Naive thymus-derived CD8-positive, alpha-beta T cell (primary cell): ENCODE results near the gene AP3D1. TPM values are rescaled to one million over a fixed set of nuclear protein-coding genes. Genes with fewer than 3 reads are reported as not detected.

Source experiments
- ATAC-seq, 2 donors: fragments of 150-1000 bp; cut with Tn5 transposase in 1 of 2; sonication (Bioruptor Pico), chemical (Tn5 transposase) in 1 of 2; 1 replicate in 1 of 2; 2 replicates in 1 of 2; pipeline ENCODE4 v1.10.0; 2021; ENCODE audit warnings: mild to moderate bottlenecking in 2 of 2, moderate library complexity in 2 of 2
- POLR2A ChIA-PET: fragments of 350-600 bp; sonication (Branson Sonifier 250); formaldehyde crosslinking; loops from one replicate; lab custom pipeline; 2021; ENCODE audit warnings: antibody characterized with exemption; lab: Charles Lee
- DNase-seq, 10 donors: peaks; one replicate each; pipeline versions ENCODE4 v3.0.0 to v3.0.0-alpha.2; 2020 to 2022
- H3K27ac Mint-ChIP-seq, 10 donors: one replicate each; pipeline ENCODE4 v1.8.0; 2020 to 2022; ENCODE audit warnings: mild to moderate bottlenecking in 10 of 10, mixed read lengths in 10 of 10, moderate library complexity in 4 of 10, inconsistent platforms in 1 of 10
- H3K27me3 Mint-ChIP-seq, 5 donors: one replicate each; pipeline ENCODE4 v1.8.0; 2021 to 2022; ENCODE audit warnings: mixed read lengths in 5 of 5
- H3K36me3 Mint-ChIP-seq, 3 donors: one replicate each; pipeline ENCODE4 v1.8.0; 2020 to 2022; ENCODE audit warnings: mixed read lengths in 3 of 3, mild to moderate bottlenecking in 2 of 3, inconsistent platforms in 1 of 3
- H3K4me1 Mint-ChIP-seq, 4 donors: one replicate each; pipeline ENCODE4 v1.8.0; 2021 to 2022; ENCODE audit warnings: mixed read lengths in 4 of 4
- H3K4me3 Mint-ChIP-seq, 10 donors: one replicate each; pipeline ENCODE4 v1.8.0; 2020 to 2022; ENCODE audit warnings: mild to moderate bottlenecking in 10 of 10, mixed read lengths in 10 of 10, moderate library complexity in 6 of 10, inconsistent platforms in 1 of 10
- H3K9me3 Mint-ChIP-seq, 9 donors: one replicate each; pipeline ENCODE4 v1.8.0; 2020 to 2022; ENCODE audit warnings: mixed read lengths in 9 of 9, mild to moderate bottlenecking in 3 of 9, inconsistent platforms in 1 of 9, moderate library complexity in 1 of 9
- polyA plus RNA-seq, 3 donors: library from polyadenylated mRNA; unstranded; fragments of 300-500 nt; fragmentation: Illumina TruSeq; gene quantifications; one replicate each; pipeline ENCODE4 v1.2.3, GENCODE V29; 2021
- total RNA-seq, 8 experiments: library from RNA in 2 of 8; stranded (reverse) in 2 of 8; gene quantifications; one replicate each; pipeline ENCODE4 v1.2.3 and lab custom pipeline; 2021 to 2026

Gene AP3D1
- total and polyA plus RNA-seq, 5 experiments from 2014 or later, result 12.8 to 83.2 (median 45.0) TPM

DNA sequence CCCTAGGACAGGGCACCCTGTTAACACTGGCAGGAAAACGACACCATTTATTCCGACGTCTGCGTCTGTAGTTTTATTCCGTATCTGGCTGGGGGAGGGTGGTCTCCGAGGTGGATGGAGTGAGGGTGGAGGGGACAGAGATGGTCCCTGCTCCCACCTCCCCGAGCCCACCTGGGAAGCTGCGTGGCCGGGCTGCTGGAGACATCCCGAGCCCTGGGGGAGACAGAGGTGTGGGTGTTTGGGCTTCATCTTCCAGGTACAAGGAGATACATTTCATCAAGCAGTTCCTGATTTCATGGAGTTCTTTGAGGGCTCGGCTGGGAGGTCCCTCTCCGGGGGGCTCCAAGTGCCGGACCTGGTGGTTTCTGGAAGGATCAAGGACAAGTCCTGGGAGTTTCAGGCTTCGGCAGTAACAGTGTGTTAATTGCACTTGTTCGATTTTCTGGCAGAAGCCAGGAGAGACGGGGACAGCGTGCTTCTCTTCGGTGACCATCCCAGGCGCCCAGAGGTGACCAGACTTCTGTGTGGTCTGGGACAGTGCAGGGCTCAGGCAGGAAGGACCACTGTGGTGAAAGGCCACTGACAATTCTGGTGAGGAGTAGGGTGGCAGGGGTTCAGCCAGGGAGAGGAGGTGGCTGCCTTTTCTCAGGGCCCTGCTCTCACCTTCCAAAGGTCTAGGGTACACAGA, 80.2 kb downstream of the AP3D1 start:
- ATAC-seq (no peak), DNase-seq (no peak)
- H3K27ac Mint-ChIP-seq, result peak overlapping the region; percentile 51 to 93 (median 86)
- H3K27me3 Mint-ChIP-seq, result no peaks in the 10 kb centered on the region
- POLR2A ChIA-PET, result interaction anchor here (0.6 to 7.0 kb wide), 9 partner anchors 9 to 140 kb away, joined by 3 to 73 read pairs (median 5); partner anchors contain the start of genes IZUMO4 and MOB3A
- H3K4me1 Mint-ChIP-seq, result peaks cover 10 to 46% (median 30%) of the 10 kb centered on the region in 4 donors
- peak overlapping the region in 1 of 10 donors; percentile 20 for H3K4me3 Mint-ChIP-seq
- peaks cover 0 to 58% (median 14%) of the 10 kb centered on the region in 3 donors for H3K36me3 Mint-ChIP-seq
- no peaks in the 10 kb centered on the region for H3K9me3 Mint-ChIP-seq

DNA sequence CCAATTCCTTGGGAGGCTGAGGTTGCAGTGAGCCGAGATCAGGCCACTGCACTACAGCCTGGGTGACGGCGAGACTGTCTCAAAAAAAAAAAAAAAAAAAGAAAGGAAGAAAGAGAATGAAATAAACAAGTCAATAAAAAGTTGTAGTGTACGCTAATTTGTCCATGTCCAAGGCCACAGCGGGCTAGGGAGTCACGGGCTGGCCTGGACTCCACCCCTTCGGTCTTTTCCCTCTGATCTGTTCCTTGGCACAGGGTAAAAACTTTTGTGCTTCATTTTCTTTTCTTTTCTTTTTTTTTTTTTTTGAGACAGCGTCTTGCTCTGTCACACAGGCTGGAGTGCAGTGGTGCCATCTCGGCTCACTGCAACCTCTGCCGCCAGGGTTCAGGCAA, 80.9 kb downstream of the AP3D1 start:
- peaks cover 0 to 51% (median 14%) of the 10 kb centered on the region in 3 donors for H3K36me3 Mint-ChIP-seq
- no peak for DNase-seq
- H3K27ac Mint-ChIP-seq, result peak overlapping the region in 5 of 10 donors; percentile 56 to 91 (median 87)

DNA sequence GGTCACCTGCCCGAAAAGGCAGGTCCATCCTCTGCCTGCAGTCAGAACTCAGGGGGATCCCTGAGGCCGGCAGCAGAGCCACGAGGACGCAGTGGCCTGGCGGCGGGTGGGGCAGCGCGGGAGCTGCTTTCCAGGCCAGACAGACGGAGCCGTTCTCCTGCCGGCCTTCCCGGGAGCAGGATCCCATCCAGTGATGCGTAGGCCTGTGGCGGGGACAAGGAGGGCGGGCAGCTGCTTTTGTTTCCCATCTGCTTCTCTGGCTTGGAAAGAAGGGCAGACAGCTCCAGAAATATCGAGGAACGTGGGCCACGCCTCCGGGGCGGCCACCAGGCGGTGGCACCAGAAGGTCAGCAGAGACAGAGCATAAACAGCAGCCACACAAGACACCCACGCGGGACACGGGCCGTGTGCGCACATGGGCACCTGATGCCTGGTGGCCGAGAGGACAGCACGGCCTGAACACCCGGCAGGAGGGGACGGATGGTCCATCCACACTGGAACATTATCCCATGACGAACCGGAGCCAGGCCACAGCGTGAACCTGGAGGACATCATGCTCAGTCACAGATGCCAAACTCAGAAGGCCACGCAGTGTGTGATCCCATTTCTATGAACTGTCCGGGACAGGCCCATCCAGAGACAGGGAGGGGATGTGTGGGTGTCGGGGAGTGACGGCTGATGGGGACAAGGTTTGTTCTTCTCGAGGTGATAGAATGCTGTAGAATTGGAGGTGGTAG, 86.4 kb downstream of the AP3D1 start:
- Mint-ChIP-seq H3K4me1 (peaks cover 9 to 44% (median 37%) of the 10 kb centered on the region in 4 donors), H3K27me3 (no peaks in the 10 kb centered on the region), H3K4me3 (no peak overlapping the region), H3K36me3 (no peaks in the 10 kb centered on the region), H3K9me3 (no peaks in the 10 kb centered on the region), H3K27ac (peak overlapping the region; percentile 14 to 80 (median 52))
- ATAC-seq (no peak), DNase-seq (no peak)
- POLR2A ChIA-PET, result interaction anchor here (0.6 to 9.9 kb wide), 3 partner anchors 8 to 265 kb away, joined by 3 to 112 read pairs (median 4); partner anchors contain the start of gene MKNK2

More for the DNA sequence above, 80.9 kb downstream of the AP3D1 start:
- H3K4me3 Mint-ChIP-seq, result no peak overlapping the region
- peaks cover 10 to 46% (median 29%) of the 10 kb centered on the region in 4 donors for H3K4me1 Mint-ChIP-seq
- peak in 1 of 2 donors; percentile 8 for ATAC-seq
- no peaks in the 10 kb centered on the region for H3K27me3 Mint-ChIP-seq
- no peaks in the 10 kb centered on the region for H3K9me3 Mint-ChIP-seq
- POLR2A ChIA-PET, result interaction anchor here (0.6 to 7.0 kb wide), 12 partner anchors 9 to 530 kb away, joined by 3 to 73 read pairs (median 4); partner anchors contain the start of genes IZUMO4 and MOB3A

DNA sequence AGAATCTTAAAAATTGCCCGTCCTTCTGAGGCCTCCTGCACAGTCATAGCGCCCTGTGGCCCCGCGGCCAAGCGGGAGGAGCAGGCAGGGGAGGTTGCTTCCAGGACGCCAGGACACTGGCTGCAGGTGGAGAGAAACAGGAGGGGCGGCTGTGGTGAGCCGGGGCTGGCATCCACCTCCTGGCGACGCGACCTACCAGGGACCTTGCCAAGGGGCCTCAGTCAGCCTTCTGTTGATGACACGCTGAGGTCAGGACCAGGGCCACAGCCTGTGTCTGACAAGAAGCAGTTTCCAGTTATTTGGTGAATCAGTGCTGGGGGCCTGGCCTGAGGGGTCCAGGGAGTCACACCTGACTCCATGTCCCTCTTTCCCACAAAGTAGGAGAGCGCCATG, 87.0 kb downstream of the AP3D1 start:
- H3K27ac Mint-ChIP-seq, result peak overlapping the region in 6 of 10 donors; percentile 14 to 65 (median 40)
- peaks cover 5 to 41% (median 34%) of the 10 kb centered on the region in 4 donors for H3K4me1 Mint-ChIP-seq
- ATAC-seq (no peak), DNase-seq (no peak)
- H3K4me3 Mint-ChIP-seq, result no peak overlapping the region
- H3K27me3 Mint-ChIP-seq, result no peaks in the 10 kb centered on the region
- H3K36me3 Mint-ChIP-seq, result no peaks in the 10 kb centered on the region
- POLR2A ChIA-PET, result interaction anchor here (0.9 to 9.9 kb wide), 3 partner anchors 8 to 20 kb away, joined by 4 to 112 read pairs (median 38); partner anchors contain the start of gene MKNK2
- no peaks in the 10 kb centered on the region for H3K9me3 Mint-ChIP-seq

DNA sequence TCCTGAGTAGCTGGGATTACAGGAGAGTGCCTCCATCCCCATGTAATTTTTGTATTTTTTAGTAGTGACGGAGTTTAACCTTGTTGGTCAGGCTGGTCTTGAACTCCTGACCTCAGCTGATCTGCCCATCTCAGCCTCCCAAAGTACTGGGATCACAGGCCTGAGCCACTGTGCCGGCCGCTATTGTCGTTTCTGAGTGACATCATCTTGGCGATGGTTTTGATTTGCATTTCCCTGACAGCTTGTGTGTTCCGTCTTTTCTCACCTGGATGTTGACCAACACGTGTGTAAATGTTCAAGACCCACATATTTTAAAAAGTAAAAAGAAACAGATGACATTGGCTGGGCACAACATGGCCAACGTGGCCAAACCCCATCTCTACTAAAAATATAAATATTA, 87.5 kb downstream of the AP3D1 start:
- POLR2A ChIA-PET, result interaction anchor here (3.0 to 17.6 kb wide), 4 partner anchors 14 to 30 kb away, joined by 33 to 255 read pairs (median 75); partner anchors contain the start of genes MKNK2 and MOB3A
- H3K27ac Mint-ChIP-seq, result peak overlapping the region in 8 of 10 donors; percentile 32 to 89 (median 60)
- peaks cover 5 to 42% (median 30%) of the 10 kb centered on the region in 4 donors for H3K4me1 Mint-ChIP-seq
- no peaks in the 10 kb centered on the region for H3K36me3 Mint-ChIP-seq
- H3K27me3 Mint-ChIP-seq, result no peaks in the 10 kb centered on the region
- DNase-seq (no peak), ATAC-seq (no peak)
- no peaks in the 10 kb centered on the region for H3K9me3 Mint-ChIP-seq
- peak overlapping the region in 6 of 10 donors; percentile 7 to 66 (median 32) for H3K4me3 Mint-ChIP-seq

DNA sequence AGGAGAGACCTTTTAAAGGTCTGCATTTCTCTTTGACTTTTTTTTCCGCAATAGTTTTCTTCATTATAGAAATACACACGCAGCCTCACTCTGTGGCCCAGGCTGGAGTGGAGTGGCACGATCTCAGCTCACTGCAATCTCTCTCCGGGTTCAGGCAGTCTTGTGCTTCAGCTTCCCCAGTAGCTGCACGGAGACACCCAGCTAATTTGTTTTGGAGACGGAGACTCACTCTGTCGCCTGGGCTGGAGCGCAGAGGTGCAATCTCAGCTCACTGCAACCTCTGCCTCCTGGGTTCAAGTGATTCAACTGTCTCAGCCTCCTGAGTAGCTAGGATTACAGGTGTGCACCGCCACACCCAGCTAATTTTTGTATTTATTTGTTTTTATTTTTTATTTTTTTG, 88.6 kb downstream of the AP3D1 start:
- H3K27me3 Mint-ChIP-seq, result no peaks in the 10 kb centered on the region
- H3K36me3 Mint-ChIP-seq, result no peaks in the 10 kb centered on the region
- peak overlapping the region in 9 of 10 donors; percentile 44 to 98 (median 97) for H3K27ac Mint-ChIP-seq
- no peak for ATAC-seq
- DNase-seq, result no peak
- H3K4me1 Mint-ChIP-seq, result peaks cover 8 to 47% (median 37%) of the 10 kb centered on the region in 4 donors
- peak overlapping the region; percentile 66 to 96 (median 90) for H3K4me3 Mint-ChIP-seq
- POLR2A ChIA-PET, result interaction anchor here (1.3 to 17.6 kb wide), 6 partner anchors 12 to 44 kb away, joined by 8 to 255 read pairs (median 36); partner anchors contain the start of genes MKNK2 and MOB3A
- no peaks in the 10 kb centered on the region for H3K9me3 Mint-ChIP-seq

DNA sequence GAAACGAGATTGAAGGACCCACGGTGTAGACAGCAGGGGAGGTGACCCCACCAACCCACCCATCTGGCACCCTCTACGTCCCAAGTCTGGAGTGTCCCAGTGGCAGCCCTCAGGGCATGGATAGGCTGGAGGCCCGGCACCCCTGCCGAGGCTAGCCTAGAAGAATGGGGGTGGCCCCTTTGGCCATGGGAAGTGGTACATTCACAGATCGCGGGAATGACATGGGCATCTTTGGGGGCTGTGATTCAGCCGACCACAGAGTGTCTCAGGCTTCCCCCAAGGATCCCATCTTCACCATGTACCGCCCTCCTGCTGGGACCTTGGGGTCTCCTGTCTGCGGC, 89.0 kb downstream of the AP3D1 start:
- no peak for DNase-seq
- H3K9me3 Mint-ChIP-seq, result no peaks in the 10 kb centered on the region
- no peaks in the 10 kb centered on the region for H3K36me3 Mint-ChIP-seq
- H3K4me3 Mint-ChIP-seq, result peak overlapping the region; percentile 86 to 96 (median 92)
- peak overlapping the region; percentile 44 to 98 (median 94) for H3K27ac Mint-ChIP-seq
- peaks cover 8 to 51% (median 37%) of the 10 kb centered on the region in 4 donors for H3K4me1 Mint-ChIP-seq
- no peak for ATAC-seq
- no peaks in the 10 kb centered on the region for H3K27me3 Mint-ChIP-seq
- POLR2A ChIA-PET, result interaction anchor here (1.0 to 17.6 kb wide), 10 partner anchors 8 to 165 kb away, joined by 3 to 255 read pairs (median 10); partner anchors contain the start of genes MKNK2 and MOB3A

DNA sequence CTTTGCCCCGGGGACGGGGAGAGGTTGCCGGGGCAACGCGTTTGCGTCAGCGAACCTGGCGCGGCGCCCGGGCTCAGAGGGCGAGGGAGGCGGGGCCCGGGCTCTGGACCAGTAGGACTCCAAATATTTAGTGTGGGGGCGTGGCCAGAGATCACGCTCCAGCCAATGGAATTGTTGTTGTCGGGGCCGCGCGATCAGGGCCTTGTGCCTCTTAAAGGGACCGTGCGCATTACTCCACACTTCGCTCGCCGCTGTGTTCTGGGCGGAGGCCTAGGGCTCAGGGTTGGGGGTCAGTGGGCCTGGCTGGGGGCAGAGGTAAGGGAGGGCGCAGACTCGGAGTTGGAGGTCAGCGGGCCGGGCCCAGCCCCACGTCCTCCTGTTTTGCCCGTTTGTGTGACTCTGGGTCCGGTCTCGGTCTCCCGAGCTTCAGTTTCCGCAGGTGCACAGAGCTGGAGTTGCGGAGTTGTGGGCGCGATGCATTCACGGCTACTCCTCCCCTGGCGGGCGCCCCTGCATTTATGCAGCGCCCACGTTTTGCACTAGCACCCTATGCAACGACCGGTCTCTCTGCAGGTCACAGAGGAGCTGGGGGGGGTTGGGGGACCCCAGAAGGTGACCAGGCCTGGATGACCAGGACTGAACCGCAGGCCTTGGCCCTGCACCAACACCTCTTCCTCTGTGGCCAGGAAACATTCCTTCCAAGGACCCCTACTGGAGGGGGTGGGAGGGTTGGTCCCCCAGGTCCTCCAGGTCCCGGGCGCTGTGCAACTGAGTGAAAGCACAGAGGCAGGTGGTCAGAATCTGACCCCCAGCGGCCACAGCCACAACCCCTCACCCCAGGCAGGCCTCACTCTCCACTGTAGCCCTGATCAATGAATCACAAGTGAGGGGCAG, 89.6 kb downstream of the AP3D1 start:
- POLR2A ChIA-PET, result interaction anchor here (1.0 to 17.6 kb wide), 11 partner anchors 9 to 164 kb away, joined by 3 to 255 read pairs (median 8); partner anchors contain the start of genes MKNK2 and MOB3A
- peak overlapping the region; percentile 86 to 96 (median 92) for H3K4me3 Mint-ChIP-seq
- H3K27me3 Mint-ChIP-seq, result no peaks in the 10 kb centered on the region
- H3K27ac Mint-ChIP-seq, result peak overlapping the region; percentile 87 to 98 (median 98)
- ATAC-seq, result peak; percentile 89 to 93
- DNase-seq, result peak; percentile 99 to 100 (median 100)
- no peaks in the 10 kb centered on the region for H3K9me3 Mint-ChIP-seq
- no peaks in the 10 kb centered on the region for H3K36me3 Mint-ChIP-seq
- H3K4me1 Mint-ChIP-seq, result peaks cover 8 to 56% (median 38%) of the 10 kb centered on the region in 4 donors

DNA sequence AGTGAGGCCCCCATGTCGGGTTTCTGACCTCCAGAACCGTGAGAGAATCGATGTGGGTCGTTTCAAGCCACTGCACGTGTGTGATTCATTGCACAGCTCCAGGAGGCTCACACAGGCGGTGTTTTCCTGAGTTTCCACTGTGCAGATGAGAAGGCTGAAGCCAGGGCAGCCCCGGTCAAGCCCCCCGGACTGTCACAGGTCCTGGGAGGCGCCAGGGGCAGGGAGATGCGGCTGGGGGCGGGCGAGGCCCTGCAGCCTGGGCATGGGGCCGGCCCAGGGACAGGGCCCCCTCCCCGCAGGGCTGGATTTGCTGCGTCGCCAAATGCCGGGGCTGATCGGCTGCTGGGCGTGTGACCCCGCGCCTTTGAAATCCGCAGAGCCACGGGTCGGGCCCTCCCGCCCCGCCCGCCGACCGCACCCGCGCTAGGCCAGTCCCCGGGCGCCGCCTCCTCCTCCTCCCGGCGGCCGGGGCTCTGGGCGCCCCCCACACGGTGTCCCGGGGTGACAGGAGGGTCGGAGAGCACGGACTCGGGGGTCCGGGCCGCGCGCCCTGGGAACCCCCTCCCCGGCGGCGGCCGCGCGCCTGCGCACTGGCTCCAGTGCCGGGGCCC, 90.4 kb downstream of the AP3D1 start:
- peaks cover 10 to 61% (median 41%) of the 10 kb centered on the region in 4 donors for H3K4me1 Mint-ChIP-seq
- no peaks in the 10 kb centered on the region for H3K27me3 Mint-ChIP-seq
- H3K9me3 Mint-ChIP-seq, result no peaks in the 10 kb centered on the region
- H3K4me3 Mint-ChIP-seq, result peak overlapping the region; percentile 86 to 96 (median 94)
- DNase-seq, result no peak
- peak overlapping the region; percentile 92 to 100 (median 98) for H3K27ac Mint-ChIP-seq
- H3K36me3 Mint-ChIP-seq, result no peaks in the 10 kb centered on the region
- POLR2A ChIA-PET, result interaction anchor here (1.0 to 17.6 kb wide), 14 partner anchors 9 to 163 kb away, joined by 3 to 255 read pairs (median 7); partner anchors contain the start of genes MKNK2 and MOB3A
- peak; percentile 62 to 73 for ATAC-seq

DNA sequence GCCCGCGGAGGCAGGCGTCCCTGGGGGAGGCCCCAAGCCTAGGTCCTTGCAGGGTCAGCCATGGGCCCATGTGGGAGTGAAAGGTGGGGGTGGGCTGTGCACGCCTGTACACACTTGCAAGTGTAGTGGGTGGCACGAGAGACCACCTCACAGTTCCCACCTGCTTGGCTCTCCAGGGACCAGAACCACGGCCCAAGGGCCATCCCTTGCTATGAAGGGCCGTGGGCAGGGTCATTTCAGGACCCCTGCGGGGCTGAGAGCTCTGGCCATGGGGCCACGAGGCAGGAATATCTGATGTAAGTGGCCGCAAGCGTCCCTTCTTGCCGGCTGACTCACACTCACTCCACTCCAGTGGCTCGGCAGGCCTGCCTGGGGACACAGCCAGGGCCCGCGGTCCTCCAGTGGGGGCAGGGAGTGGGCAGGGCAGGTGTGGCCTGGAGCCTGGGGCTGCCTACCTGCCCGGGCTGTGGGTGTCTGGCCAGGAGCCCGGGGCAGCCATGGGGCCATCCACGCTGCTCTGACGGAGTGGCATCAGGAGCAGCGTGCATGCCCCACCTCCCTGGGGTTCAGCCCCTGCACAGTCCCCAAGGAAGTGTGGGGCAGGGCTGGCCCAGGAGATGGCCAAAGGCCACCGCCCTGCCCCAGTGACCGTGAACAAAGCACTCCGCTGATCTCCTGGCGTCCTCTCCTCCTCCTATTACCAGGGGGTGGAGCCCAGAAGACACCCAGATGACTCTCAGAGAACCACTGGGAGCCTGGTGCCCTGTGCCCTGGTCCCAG, 91.8 kb downstream of the AP3D1 start:
- Mint-ChIP-seq H3K36me3 (no peaks in the 10 kb centered on the region), H3K27me3 (no peaks in the 10 kb centered on the region), H3K4me1 (peaks cover 15 to 65% (median 50%) of the 10 kb centered on the region in 4 donors), H3K27ac (peak overlapping the region; percentile 92 to 100 (median 98)), H3K4me3 (peak overlapping the region; percentile 85 to 95 (median 92)), H3K9me3 (no peaks in the 10 kb centered on the region)
- DNase-seq, result no peak
- POLR2A ChIA-PET, result interaction anchor here (0.6 to 17.6 kb wide), 10 partner anchors 10 to 677 kb away, joined by 3 to 255 read pairs (median 6); partner anchors contain the start of genes MKNK2 and MOB3A
- ATAC-seq, result no peak
